ENCODE data around the gene MED15.
A peak's percentile ranks its signal among the peaks of the same experiment; 100 is the strongest.
"Not testable (repeated sequence)": the region's sequence is repeated elsewhere in the genome, so short reads cannot be mapped to it uniquely, and the experiment has no call there.

Gene MED15

GRCh38 chr22:20533095-20533878 is 25.9 kb downstream of the MED15 start:
- no peak for DNase-seq

- DNase-seq = no peak
These were observed 26.5 kb downstream of the MED15 start for GRCh38 chr22:20533879-20534265.

- peak; percentile 69 for DNase-seq
These were observed 29.3 kb downstream of the MED15 start for GRCh38 chr22:20536590-20537324.

- DNase-seq = no peak
These were observed 29.9 kb downstream of the MED15 start for GRCh38 chr22:20537325-20537756.

- no peak for DNase-seq
These were observed 30.6 kb downstream of the MED15 start for GRCh38 chr22:20537983-20538382.

- DNase-seq = not testable (repeated sequence)
These were observed 31.5 kb downstream of the MED15 start for GRCh38 chr22:20538875-20539274.

GRCh38 chr22:20542055-20542454 is 34.6 kb downstream of the MED15 start:
- no peak for DNase-seq

- DNase-seq = no peak
These were observed 35.3 kb downstream of the MED15 start for GRCh38 chr22:20542736-20543135.

GRCh38 chr22:20545318-20545634 is 37.9 kb downstream of the MED15 start:
- not testable (repeated sequence) for DNase-seq

- DNase-seq = no peak
These were observed 38.5 kb downstream of the MED15 start for GRCh38 chr22:20545681-20546521.

GRCh38 chr22:20546541-20546950 is 39.1 kb downstream of the MED15 start:
- no peak for DNase-seq

- no peak for DNase-seq
These were observed 39.6 kb downstream of the MED15 start for GRCh38 chr22:20547029-20547428.

GRCh38 chr22:20548806-20549205 is 41.4 kb downstream of the MED15 start:
- DNase-seq = no peak

- DNase-seq = no peak
These were observed 41.9 kb downstream of the MED15 start for GRCh38 chr22:20549232-20549841.

GRCh38 chr22:20550057-20550817 is 42.8 kb downstream of the MED15 start:
- DNase-seq = no peak

- no peak for DNase-seq
These were observed 43.7 kb downstream of the MED15 start for GRCh38 chr22:20550851-20551744.

GRCh38 chr22:20551805-20552442 is 44.5 kb downstream of the MED15 start:
- DNase-seq = peak; percentile 34

GRCh38 chr22:20552443-20553401 is 45.3 kb downstream of the MED15 start:
- DNase-seq = no peak
